Renal cortex interstitium (tissue), 15 donors: Measurements from ENCODE around the gene ATG2A. TPM values are rescaled to one million over a fixed set of nuclear protein-coding genes. Genes with fewer than 3 reads are reported as not detected.

Experiments used
- DNase-seq, 11 donors: peaks; one replicate each; pipeline ENCODE4 v3.0.0-alpha.2; 2013; ENCODE audit warnings: low read depth in 9 of 11, low spot score in 4 of 11; ENCODE audit errors: extremely low read depth in 1 of 11
- long read RNA-seq, 16 experiments: transcript quantifications; one replicate each; lab custom pipeline, GENCODE V29; 2026
- polyA plus RNA-seq, 3 donors: library from polyadenylated mRNA; unstranded; fragments of 120-200 nt; gene quantifications; one replicate each; pipeline ENCODE4 v1.2.1, GENCODE V29; 2013; ENCODE audit not compliant: insufficient read length in 3 of 3

ATG2A gene
- 10 to 100 TPM; 16.7 to 25.3 (median 21.7) TPM for polyA plus RNA-seq
- long read RNA-seq, donor 1: 0 reads
- long read RNA-seq, donor 2: 0 reads
- long read RNA-seq, donor 3: 0 reads
- long read RNA-seq, donor 4: 0 reads
- long read RNA-seq, donor 5: 0 reads
- long read RNA-seq, donor 6: 0 reads
- long read RNA-seq, donor 7: 0 reads
- long read RNA-seq, donor 8: 0 reads
- long read RNA-seq, donor 9: 0 reads
- long read RNA-seq, donor 10: 0 reads
- long read RNA-seq, donor 11: 0 reads
- long read RNA-seq, donor 12: 0 reads
- long read RNA-seq, donor 13: 0 reads
- long read RNA-seq, donor 14: 0 reads
- long read RNA-seq, donor 15: 0 reads
- long read RNA-seq, donor 16, partial matches to known transcripts: 23 of 28 reads
- long read RNA-seq, donor 16, other reads (novel, unspliced or antisense): 5 of 28 reads

- DNase-seq: peak; percentile 98 to 100 (median 99)
Observed at GRCh38 chr11:64916775-64917662, at the start of gene ATG2A. Gene ATG2A, minus strand, starts transcription at chr11:64917209. Its CDS starts 74 bp downstream, at chr11:64917135.

GRCh38 chr11:64963072-64963631, 46.1 kb upstream of the ATG2A start:
- no peak for DNase-seq

GRCh38 chr11:64960719-64961118, 43.7 kb upstream of the ATG2A start:
- DNase-seq: no peak

- no peak for DNase-seq
Observed at GRCh38 chr11:64959498-64959897, 42.5 kb upstream of the ATG2A start.

- no peak for DNase-seq
Observed at GRCh38 chr11:64954201-64954600, 37.2 kb upstream of the ATG2A start.

DNA sequence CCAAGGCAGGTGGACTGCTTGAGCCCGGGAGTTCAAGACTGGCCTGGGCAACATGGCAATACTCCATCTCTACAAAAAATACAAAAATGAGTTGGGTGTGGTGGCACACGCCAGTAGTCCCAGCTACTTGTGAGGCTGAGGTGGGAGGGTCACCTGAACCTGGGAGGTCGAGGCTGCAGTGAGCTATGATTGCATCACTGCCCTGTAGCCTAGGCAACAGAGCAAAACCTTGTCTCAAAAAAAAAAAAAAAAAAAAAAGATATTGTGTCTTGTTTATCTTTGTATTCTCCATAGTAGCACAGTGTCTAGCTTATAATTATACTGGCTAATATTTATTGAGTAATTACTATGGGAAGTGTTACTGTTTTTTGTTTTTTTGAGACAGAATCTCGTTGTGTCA, 34.5 kb upstream of the ATG2A start:
- DNase-seq: no peak

- no peak for DNase-seq
Observed at GRCh38 chr11:64947208-64947814, 30.3 kb upstream of the ATG2A start.

GRCh38 chr11:64936539-64936938, 19.5 kb upstream of the ATG2A start:
- DNase-seq: no peak

DNA sequence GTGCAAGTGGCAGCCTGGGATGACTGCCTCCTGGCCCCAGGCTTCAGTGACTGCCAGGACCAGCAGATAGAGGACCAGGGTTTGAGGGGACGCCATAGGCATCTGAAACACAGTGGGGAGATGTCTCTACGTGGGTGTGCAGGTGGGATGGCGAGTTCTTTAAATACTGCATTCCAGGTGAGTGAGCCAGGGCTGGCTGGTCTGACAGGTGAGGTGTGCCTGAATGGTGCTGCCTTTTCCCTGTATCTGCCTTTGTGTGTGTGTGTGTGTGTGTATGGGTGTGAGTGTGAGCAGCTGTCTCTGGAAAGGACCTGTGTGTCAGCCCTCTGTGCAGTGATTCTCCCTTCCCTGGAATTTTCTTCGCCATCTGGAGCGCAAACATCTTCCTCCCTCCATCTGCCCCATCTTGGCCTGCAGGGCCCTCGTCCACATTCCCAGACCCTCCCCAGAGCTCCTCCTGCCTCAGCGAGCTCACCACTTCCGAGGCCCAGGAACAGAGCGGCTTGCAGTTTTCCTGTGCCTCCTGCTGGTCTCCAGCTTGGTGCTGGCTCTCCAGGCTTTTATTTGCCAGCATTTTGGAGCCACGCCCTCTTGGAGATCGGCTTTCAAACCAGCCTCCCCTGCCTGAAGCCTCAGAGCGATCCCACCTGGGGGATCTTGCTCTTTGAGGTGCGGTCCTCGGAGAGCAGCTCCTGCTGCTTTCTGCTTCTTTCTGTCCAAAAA, 18.5 kb upstream of the ATG2A start, which contains the start of gene GPHA2:
GPHA2 (minus strand) TSS at position 535 of the 723 bp plus-strand sequence; CDS start at position 102, 433 bp downstream.
- DNase-seq: peak in 4 of 11 donors; percentile 55 to 71 (median 58)

DNA sequence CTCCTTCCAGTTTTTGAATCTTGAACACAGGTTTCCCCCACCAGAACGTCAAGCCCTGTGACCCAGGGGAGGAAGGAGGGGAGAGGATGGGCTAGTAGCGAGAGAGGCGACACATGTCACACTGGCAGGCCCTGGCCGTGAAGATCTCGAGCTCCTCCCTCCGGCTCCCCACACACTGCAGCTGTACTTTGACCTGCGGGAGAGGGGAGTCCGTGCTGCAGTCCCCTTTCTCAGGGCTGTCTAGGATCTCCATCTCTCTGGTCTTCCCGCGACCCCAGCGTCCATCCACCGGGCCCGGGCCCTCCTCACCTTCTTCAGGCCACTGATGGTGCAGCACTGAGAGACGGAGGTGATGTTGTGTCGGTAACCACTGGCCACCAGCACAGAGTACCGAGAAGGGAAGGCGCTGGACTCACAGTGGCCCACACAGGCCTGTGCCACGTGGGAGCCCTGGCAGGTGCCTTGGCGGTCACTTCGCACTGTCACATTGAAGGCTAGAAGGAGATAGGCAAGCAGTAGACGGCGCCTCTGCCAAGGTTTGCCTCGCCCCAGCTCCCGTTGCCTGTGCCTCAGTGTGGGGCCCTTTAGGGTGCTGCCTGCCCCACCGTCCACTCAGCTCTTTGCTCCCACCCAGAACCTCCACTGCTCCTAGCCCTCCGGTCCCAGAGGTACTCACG, 17.8 kb upstream of the ATG2A start:
- DNase-seq: no peak

DNA sequence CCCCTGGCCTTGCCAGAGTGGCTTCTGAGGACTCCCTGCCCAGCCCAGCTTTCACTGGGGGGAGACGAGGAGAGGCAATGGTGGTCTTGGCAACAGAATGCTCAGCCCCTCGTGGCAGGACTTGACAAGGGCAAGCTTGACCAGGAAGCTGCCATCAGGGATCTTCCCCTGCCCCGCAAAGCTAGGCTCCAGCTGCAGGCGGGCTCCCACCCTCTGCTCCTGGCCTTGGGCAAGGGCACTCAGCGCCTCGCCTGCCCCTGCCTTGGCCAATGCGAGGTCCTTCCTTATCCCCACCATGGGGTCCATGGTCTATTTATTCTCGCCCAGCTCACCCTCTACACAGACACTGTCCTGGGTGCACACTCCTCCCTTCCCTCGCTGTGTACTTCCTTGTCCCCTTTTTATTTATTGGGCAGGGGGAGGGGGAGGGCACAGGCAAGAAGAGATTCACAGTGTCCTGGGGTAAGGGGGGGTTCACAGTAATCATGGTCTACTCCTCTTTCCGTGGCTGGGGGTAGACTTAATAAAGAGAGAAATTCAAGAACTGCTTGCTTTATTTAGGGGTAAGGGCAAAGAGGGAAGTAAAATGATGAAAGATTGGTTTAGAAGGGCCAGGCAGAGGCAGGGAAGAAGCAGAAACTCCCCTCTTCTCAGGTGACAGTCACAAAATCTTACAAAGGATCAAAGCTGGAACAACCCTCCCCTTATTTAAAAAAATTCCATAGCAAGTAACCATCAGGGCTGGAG, 17.1 kb upstream of the ATG2A start:
- no peak for DNase-seq

- no peak for DNase-seq
Observed at GRCh38 chr11:64933213-64933934, 16.4 kb upstream of the ATG2A start.

DNA sequence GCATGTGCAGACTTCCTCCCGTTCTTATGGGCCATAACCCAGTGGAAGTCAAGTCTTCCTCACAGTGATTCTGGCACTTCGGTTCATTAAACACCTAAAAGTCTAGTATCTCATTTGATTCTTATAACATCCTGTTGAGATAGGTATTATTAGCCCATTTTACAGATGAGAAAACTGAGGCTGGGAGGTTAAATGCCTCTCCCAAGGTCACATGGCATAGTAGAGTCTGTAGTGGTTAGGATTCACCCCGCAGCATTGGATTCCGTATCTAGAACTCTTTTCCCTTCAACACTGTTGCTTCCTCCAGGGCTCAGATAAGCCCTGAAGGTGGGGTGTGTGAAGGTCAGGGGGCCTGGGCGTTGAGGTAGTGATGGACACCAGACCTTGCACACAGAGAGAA, 15.3 kb upstream of the ATG2A start:
- no peak for DNase-seq

DNA sequence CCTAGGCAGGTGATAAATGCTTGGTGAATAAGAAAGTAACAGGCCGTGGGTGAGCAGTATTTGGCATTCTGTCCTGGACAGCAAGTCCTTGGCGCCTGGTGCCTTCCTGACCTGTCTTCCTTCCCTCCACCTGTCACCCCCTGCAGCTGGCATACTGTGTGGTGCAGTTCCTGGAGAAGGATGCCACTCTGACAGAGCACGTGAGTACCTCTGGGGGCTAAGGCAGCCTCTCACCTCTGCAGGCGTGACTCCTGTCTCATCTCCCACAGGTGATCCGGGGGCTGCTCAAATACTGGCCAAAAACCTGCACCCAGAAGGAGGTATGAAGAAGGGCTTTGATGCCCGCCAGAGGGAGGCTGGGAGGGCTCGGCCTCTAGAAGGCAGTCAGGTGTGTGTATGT, 14.3 kb upstream of the ATG2A start:
- DNase-seq: no peak

GRCh38 chr11:64930340-64930739, 13.3 kb upstream of the ATG2A start:
- DNase-seq: no peak

GRCh38 chr11:64929625-64930024, 12.6 kb upstream of the ATG2A start:
- DNase-seq: no peak

- no peak for DNase-seq
Observed at GRCh38 chr11:64928957-64929356, 11.9 kb upstream of the ATG2A start.
